T-helper 1 cell treated with Interleukin-12 subunit alpha and Interleukin-12 subunit beta and Interleukin-4 antibody, amounts not matched to agents 30 ng/mL and 1 ng/mL, for 36 hours (primary cell): ENCODE data around the gene SNX27. TPM values are rescaled to one million over a fixed set of nuclear protein-coding genes. Genes with fewer than 3 reads are reported as not detected.
"Not testable (repeated sequence)": the region's sequence is repeated elsewhere in the genome, so short reads cannot be mapped to it uniquely, and the experiment has no call there.

Experiments used
- intact Hi-C: fragments of 100-400 bp; cut with micrococcal nuclease; formaldehyde crosslinking; loops from one replicate; pipeline ENCODE4 v1.15.1; 2024
- total RNA-seq: library from RNA; stranded (reverse); gene quantifications from 2 replicates; pipeline ENCODE4 v1.2.3, GENCODE V29; 2022

The SNX27 gene
- total RNA-seq, 1 donor from 2014 or later: 27.6 TPM

DNA sequence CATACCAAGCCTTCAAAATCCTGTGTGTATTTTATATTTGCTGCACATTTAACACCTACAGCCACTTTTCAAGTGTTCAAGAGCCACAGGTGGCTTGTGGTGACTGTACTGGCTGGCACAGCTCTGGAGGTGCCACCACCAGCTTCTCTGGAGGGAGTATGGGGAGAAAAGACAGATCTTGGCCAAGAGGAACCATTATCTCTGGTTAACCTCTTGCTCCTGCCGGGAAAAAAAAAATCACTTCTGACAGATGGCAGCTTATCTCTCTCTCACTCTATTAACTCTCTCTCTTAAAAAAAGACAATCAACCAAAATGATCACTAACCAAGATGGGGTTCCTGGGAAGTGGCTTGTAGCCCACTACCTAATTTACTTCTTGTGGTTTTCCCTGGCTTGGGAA, 108.3 kb downstream of the SNX27 start:
- intact Hi-C loops: loop anchor here (2.0 to 5.0 kb wide), 4 partner anchors 43 to 263 kb away; partner anchors contain the start of genes C2CD4D, MRPL9 and POGZ

DNA sequence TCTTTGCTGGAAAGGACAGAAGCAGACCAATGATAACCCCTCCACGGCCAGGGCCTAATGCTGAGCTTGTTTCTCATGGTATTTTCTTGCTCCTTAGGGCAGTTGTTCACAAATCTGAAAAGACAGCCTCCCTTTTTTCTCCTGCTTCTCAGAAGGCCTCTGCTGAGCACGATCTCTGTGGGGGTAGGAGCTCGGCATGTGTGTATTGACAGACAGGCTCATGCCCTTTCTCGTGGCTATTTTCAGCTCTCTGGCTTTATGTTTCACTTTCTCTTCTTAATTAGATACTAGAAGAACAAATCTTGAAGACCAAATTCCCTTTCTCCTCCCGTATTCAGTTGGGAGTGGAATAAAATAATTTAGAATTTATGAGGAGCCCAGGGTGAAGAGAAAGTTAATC, 108.7 kb downstream of the SNX27 start:
- intact Hi-C loops: loop anchor here (2.0 to 5.0 kb wide), 4 partner anchors 42 to 263 kb away; partner anchors contain the start of genes C2CD4D, MRPL9 and POGZ

DNA sequence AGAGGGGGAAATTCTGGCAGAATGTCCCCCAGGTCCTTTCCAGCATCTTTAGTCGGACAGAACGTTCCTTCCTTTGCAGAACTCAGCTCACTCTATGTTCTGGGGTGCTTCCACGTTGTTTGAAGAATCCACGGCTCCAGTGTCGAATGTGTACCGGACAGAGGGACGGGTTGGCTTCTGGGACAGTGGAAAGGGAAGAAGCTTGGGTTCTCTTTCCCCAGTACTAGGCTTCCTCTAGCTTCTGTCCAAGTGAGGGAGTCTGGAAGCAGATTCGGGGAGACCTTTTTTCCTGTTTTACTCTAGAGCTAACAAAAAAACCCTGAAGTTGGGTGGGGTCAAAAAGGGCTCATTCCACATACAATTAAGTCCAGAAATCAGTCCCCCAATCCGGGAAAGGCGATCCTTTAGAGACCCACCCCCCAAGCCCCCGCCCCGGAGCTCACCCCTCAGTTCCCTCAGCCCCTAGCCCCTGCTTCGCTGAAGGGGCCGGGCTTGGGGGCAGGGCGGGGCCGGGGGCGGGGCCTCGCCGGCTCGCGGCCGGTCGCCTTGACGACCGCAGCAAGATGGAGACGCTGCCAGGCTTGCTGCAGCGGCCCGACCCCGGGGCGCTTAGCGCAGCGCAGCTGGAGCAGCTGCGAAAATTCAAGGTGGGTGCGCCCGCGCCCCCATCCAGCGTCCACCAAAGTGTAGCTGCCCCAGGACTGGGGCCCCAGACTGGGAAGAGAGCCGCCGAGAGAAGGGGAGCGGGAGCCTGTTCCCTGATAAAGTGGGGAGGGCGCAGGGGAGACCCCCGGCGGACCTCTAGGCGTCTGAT, 109.3 kb downstream of the SNX27 start, which contains the start of gene RIIAD1:
Gene RIIAD1, plus strand, starts transcription at position 549 of the 814 bp plus-strand sequence. Its CDS starts 15 bp downstream, at position 564.
- intact Hi-C loops: loop anchor here (1.0 to 5.0 kb wide), 6 partner anchors 42 to 264 kb away; partner anchors contain the start of genes C2CD4D, MRPL9, POGZ and TDRKH

DNA sequence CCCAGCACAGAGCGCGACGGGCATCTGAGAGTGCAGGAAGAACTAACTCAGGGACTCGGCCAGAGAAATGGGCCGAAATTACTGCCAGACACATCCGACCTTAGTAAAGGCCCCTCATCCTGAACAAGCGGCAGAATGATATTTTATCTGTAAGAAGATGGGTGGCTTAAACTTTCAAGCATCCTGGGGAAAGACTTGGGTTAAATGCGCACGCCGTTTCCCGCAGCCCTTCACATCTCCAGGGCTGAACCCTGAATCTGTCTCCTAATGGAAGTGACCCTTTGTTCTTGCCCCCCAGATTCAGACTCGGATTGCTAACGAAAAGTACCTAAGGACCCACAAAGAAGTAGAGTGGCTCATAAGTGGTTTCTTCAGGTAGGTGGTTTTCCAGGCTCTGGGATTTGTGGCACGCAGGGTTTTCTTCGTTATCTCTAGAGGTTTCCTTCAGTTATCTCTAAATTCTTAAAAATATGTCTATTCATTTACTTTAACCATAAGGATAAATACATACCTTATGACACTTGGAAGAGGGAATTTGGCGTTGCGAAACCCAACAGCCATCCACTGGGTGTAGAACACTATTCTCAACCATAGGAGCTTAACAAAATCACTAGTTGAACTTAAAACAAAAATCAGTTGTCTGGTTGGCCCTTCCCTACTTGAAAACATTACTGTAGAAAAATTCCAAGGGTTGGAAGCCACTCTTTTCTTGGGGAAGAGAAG, 110.1 kb downstream of the SNX27 start:
- intact Hi-C loops: loop anchor here (1.0 to 5.0 kb wide), 6 partner anchors 41 to 265 kb away; partner anchors contain the start of genes C2CD4D, MRPL9, POGZ and TDRKH

DNA sequence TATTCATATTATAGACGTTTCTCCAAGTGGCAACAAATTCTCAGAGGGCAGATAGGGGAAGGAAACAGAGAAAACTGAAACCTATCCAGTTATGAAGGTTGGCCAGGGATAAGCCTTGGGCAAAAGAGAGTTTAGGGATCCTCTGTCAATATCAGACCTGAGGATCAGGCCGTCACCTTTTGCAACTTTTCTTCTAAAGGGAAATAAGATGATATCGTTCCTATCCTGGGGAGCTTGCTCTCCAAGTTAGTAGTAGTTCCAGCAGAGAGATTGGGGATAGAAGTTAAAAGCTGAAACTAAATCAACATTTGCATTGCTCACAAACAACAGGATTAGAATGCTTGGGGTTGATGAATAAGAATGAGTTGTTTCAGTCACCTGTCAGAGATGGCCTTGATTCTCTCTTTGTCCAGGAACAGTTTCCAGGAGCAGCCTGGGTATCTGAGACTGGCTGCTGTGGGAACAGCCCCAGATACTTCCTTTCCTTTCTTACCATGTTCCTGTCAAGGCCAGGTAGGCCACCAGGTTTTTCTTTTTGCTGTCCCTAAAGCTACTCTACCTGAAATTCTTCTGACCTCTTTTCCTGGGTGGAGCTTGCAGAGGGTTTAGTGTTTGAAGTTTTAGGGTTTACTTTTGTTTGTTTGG, 112.0 kb downstream of the SNX27 start:
- intact Hi-C loops: loop anchor here (5.0 kb wide), 2 partner anchors 113 to 267 kb away; partner anchors contain the start of genes C2CD4D and POGZ

DNA sequence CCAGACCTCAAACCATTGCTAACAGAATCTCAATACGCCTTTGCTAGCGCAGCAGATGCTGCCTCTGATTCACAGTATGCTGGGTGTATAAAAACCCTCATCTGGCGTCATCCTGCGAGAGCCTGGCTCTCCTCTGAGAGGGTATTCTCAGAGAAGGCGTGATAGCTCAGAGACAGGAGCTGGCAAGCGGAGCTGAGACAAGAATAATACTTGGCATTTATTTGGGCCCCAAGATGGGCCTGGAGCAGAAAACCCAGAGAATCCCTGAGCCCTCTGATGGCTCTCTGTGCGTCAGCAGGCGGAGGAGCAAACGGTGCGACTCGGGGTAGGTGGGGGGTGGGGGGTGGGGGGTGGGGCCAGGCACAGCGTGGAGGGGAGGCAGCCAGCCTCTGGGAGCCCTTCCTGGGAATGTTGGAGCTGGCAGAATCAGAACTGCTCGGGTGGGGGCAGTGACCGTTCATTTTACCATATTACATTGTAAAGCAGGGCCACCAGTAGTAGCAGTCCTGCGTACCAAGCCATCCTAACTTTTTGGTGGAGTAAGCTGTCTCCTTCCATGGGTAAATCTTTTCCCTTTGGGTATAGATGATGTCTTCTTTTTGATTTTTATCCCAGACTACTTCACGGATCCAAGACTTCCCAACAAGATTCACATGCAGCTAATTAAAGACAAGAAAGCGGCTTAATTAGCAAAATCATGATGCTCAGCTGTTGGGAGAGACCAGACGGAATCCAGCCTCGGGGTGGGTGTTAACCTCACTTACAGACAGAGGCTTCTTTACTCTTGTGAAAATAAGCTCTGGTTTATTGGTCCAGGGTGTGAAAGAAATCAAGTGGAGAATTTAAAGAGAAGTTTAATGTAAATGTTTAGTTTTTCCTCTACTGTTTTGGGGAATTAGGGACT, 116.6 kb downstream of the SNX27 start:
- intact Hi-C loops: no loop called here

DNA sequence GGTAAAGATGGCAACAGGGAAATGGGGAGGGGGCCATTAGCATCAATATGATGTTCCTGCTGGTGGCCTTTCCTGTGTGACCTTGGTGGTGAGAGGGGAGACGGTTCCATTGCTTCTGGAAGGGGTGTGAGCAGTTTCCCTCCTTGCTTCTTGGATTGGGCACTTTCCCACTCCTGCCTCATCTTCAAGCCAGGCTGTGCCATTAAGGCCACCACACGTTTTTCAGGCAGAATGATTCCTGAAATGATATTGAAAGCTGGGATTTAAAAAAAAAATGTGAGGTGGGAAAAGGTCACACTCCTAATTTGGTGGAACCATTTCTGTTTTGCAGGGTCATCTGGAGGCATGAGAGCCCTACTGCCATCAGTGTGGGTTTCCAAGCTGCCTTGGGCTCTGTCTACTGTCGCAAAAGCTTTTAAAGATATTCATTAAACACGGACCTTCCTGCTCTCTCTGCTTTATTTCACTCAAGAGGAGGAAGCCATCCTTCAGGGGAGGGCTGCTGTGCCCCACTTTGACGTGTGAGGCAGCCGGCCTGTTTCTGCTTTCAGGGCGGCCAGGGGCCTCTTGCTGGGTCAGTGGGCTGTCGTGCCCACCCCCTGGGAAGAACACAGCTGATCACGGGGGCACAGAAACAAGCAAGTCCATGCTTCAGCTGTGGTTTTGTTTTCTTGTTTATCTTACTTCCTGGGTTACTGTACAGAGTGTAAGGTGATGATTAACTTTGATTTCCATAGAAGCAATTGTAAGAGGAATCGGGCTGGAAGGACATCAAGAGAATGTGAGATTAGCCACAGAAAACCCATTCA, 117.5 kb downstream of the SNX27 start:
- intact Hi-C loops: no loop called here

DNA sequence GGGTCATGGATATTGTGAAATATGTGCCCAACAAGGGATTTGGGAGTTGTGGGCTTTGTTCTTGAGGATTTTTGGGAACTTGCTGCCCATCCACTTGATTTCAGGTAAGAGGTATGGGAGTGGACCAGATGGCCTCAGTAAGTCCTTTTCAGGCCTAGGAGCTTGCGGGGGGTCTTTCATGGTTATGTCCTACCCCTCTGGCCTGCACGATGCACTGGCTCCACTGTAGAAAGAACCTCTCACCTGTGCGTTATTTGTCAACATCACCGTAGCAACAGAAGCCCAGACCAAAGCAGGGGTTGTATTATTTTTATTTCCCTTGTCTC, 118.1 kb downstream of the SNX27 start:
- intact Hi-C loops: no loop called here

DNA sequence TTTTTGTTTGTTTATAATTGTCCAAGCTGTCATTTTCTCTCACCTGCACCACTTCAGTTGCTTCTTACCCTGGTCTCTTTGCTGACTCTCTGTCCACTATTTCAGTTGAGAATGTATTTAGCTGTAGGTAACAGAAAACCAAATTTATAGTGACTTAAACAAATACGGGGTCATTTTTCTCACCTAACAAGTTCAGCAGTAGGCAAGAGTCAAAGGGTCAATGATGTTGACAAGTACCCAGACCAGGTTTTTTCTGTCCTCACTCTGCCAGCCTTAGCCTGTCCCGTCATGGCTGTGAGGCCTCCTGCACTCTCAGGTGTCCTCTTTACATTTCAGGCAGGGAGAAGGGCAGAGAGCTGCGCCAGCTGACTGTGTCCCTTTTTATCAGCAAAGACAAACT, 121.3 kb downstream of the SNX27 start:
- intact Hi-C loops: no loop called here

DNA sequence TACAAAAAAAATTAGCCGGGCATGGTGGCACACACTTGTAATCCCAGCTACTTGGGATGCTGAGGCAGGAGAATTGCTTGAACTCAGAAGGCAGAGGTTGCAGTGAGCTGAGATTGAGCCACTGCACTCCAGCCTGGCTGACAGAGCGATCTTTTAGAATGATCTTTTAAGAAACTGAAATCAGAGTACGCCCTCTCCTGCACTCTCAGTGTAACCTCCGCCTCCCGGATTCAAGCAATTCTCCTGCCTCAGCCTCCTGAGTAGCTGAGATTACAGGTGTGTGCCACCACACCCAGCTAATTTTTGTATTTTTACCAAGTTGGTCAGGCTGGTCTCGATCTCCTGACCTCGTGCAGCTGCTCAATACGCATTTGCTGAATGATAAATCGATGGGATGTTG, 122.1 kb downstream of the SNX27 start:
- intact Hi-C loops: not testable (repeated sequence)

DNA sequence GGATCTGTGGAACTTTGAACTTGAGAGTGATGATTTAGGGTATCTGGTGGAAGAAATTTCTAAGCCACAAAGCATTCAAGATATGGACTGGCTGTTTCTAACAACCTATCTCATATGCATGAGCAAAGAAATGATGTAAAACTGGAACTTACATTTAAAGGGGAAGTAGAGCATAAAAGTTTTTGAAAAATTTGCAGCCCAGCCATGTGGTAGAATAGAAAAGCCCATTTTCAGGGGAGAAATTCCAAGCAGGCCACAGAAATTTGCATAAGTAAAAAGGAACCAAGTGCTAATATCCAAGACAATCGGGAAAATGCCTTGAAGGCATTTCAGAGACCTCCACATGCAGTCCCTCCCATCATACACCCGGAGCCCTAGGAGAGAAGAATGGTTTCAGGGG, 125.2 kb downstream of the SNX27 start:
- intact Hi-C loops: no loop called here

DNA sequence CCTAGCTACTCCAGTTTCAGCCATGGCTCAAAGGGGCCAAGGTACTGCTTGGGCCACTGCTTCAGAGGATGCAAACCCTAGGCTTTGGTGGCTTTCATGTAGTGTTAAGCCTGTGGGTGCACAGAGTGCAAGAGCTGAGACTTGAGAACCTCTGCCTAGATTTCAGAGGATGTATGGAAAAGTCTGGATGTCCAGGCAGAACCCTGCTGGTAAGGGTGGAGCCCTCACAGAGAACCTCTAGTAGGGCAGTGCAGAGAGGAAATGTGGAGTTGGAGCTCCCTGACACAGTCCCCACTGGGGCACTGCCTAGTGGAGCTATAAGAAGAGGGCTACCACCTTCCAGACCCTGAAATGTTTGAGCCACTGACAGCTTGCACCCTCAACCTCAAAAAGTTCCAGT, 125.6 kb downstream of the SNX27 start:
- intact Hi-C loops: no loop called here

DNA sequence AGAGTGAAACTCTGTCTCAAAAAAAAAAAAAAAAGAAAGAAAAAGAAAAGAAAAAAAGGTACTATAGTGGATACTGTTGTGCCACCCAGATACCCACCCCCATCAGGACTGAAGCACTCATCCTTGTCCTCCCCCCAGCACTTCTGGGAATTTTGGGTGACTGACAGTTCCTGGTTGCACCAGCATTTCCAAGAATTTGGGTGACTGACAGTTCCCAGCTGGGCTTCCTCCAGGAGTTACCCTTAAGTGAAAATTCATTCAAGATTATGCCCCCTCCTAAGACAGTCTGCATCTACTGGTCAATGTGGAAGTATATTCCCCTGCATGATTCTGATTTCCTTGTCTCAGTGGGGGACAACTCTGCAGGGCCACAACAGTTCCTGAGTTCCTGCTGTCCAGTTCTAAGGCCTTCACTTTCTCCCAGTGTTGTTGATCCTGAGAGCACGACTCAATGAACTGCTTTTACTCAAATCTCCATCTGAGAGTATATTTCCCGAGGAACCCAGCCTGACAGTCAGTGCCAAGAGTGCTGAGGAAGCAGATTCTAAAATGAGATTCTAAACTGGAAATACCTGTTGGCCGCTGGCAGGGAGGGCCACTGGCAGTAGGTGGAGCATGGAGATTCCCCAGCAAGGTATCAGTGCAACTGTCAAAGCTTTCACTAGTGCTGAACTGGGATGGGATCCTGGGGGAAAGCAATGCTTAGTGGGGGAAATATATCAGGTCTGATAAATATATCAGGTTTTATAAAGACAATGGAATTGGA, 127.9 kb downstream of the SNX27 start:
- intact Hi-C loops: no loop called here

DNA sequence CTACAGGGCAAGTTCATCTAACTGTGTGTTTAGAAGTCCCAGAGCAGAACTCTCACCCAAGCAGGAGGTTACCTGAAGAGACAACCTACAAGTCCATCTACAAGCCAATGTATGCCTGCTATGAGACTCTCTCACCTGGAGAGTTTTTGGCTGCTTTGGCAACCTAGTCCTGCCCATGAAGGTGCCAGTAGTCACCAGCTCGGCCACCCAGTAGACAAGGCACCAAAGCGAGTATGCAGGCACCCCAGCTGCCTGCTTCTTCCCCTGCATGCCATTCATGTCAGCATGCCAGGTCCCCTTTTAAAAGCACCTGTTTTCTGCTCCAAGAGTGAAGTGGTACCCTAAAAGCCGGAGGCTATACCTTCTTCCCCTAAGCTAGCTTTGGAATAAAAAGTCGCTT, 129.7 kb downstream of the SNX27 start:
- intact Hi-C loops: no loop called here

Other genes starting within 250 kb of the SNX27 start
- not detected in 2 replicates for gene SELENBP1, start 239.3 kb upstream of the SNX27 start, total RNA-seq
- gene PSMB4, start 212.5 kb upstream of the SNX27 start, total RNA-seq: 393 and 396 TPM in 2 replicates
- 86.4 and 95.2 TPM in 2 replicates for gene POGZ, start 152.6 kb upstream of the SNX27 start, total RNA-seq
- gene CGN, start 100.7 kb upstream of the SNX27 start, total RNA-seq: 0.17 and 0.32 TPM in 2 replicates
- gene TUFT1, start 71.7 kb upstream of the SNX27 start, total RNA-seq: 2.7 and 2.9 TPM in 2 replicates
- gene CELF3, start 104.8 kb downstream of the SNX27 start, total RNA-seq: not detected in 2 replicates
- not detected in 2 replicates for gene RIIAD1, start 109.5 kb downstream of the SNX27 start, total RNA-seq
- 108 and 113 TPM in 2 replicates for gene MRPL9, start 151.4 kb downstream of the SNX27 start, total RNA-seq
- gene TDRKH, start 178.4 kb downstream of the SNX27 start, total RNA-seq: 20.3 and 20.8 TPM in 2 replicates
- gene LINGO4, start 193.4 kb downstream of the SNX27 start, total RNA-seq: 0.10 and 0.12 TPM in 2 replicates
- gene RORC, start 219.8 kb downstream of the SNX27 start, total RNA-seq: 1.5 and 1.9 TPM in 2 replicates
- gene C2CD4D, start 227.8 kb downstream of the SNX27 start, total RNA-seq: 0.66 and 0.83 TPM in 2 replicates
- not detected in 2 replicates for gene THEM5, start 241.7 kb downstream of the SNX27 start, total RNA-seq